Activated naive CD4-positive, alpha-beta T cell treated with Interleukin-2 at 50 U/mL for 16 hours (primary cell): Measurements from ENCODE around the gene GNG12.
"Not testable (repeated sequence)": the region's sequence is repeated elsewhere in the genome, so short reads cannot be mapped to it uniquely, and the experiment has no call there.

Experiments
- DNase-seq: peaks from one replicate; pipeline ENCODE4 v3.0.0-alpha.2; 2020

The GNG12 gene

DNA sequence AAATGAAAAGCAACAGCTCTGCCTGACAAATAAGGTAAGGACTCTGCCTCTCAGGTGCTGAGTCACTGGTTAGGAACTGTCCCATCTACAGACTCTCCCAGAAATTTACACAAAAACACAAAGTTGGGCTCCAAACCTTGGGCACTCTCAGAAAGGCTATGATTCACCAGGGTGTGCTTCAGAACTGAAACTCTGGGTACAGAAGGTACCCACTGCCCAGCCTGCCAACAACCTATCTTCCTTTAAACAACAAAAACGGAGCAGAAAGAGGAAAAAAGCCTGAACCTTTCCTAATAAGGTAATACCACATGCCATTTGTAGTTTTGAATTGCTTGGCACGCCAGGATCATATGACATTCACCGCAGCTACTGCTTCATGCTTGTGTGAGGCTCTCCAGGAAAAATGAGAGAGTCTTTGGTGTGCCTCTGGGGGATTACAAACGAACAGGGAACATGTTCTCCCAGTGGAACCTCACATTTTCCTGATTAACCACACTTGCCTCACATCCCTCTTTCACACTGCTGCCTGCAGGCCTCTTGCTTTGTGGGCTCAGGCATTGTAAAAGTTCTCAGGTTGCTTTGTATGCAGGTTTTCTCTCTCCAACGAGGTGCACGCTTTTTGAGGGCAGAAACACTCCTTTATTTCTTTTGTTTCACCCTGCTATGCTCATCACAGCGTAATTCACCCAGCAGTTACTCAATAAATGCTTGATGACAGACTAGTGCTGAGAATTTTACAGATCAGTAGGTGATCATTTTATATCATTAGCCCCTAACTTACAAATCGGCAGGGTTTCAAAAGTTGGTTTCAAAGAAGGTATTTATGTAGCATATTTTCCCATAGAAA lies 83.2 kb downstream of the GNG12 start:
- no peak for DNase-seq

GRCh38 chr1:67749263-67749843 lies 83.9 kb downstream of the GNG12 start:
- DNase-seq = no peak

DNA sequence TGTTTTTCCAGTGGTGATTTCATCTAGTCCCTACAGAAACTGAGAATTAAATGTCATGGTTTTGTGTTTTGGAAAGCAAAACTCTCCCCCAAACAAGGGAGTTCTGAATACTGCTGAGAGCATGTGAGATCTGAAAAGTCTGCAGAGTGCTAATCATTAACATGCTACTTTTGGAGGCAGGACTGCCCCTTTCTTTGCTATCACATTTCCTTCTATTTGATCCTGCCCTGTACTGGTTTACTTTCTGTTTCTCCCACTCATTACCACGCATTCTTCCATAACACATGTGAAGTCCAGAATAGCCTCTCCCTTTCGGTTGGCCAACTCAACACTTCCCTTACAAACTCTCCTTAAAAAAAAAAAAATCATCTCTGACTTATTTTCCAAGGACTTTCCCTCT lies 84.6 kb downstream of the GNG12 start:
- no peak for DNase-seq

DNA sequence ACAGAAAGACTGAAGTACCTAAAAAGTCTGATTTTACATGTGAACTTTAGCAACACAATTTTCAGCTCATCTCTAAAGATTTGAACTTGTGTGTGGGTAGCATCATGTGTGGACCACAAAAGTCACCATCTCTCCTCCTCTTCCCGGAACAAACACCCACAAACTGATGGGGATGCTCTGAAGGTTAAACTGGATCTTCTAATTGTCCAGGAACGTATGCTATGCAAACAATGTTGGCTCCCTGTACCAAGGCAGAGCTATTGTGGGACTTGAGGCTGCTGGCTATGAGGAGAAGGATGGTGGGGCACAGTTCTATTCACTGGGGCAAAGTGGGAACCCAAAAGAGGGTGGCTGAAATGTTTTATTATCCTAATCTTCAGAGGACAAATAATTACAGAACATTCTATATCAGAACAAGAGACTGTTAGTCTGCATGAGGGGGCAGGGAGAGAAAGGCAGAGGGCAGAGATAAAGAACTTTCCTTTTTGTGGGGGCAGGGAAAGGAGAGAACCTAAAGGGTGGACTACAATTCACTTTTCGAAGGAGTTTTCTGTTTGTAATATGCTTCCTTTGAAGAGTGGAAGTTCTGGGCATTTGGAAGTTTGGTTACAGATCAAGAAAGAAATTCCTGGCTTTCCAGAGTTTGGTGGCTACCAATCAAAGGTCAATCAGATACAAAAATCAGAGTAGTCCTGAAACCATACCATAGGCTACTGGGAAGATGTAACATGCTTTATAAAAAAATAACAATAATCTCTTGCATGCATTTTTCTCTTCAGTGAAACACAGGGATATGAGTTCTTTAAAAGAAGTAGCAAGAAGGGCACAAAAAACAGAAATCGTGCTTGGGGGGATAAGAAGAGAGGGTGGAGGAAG lies 85.4 kb downstream of the GNG12 start:
- no peak for DNase-seq

DNA sequence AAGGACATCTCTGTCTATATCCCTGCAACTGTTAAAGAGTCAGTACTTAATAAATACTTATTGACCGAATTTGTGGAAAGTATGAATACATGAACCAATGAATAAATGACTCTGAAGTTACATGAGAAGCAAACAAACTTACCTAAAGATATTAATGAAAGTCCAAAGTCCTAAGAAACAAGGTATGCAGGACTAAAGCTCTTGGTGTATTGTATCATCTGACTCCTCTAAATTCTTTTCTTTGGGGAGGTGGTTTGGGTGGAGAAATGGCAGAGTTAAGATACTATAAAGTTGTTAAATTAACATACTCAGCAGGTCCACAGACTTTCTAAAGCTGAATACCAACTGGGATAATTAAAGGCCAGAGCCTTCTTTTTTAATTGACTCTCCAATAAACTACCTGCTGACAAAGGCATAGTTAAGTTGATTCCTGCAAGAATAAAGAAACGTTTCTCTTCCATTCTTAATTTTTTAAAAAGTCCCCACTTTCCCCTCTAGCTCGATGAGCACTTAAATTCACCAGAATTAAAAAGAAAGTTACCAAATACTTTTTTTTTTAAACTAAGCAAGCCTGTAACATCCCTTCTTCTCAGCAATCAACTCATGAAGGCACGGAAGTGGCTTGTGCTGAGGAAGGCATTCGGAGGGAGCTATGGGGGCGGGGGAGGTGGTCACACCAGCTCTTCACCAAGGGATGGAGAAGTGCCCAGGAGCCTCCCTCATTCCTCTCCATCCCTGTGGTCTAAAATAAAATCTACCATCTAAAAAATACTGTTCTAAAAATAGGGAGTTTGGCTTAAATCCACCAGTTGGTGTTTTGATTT lies 87.2 kb downstream of the GNG12 start:
- DNase-seq = no peak

DNA sequence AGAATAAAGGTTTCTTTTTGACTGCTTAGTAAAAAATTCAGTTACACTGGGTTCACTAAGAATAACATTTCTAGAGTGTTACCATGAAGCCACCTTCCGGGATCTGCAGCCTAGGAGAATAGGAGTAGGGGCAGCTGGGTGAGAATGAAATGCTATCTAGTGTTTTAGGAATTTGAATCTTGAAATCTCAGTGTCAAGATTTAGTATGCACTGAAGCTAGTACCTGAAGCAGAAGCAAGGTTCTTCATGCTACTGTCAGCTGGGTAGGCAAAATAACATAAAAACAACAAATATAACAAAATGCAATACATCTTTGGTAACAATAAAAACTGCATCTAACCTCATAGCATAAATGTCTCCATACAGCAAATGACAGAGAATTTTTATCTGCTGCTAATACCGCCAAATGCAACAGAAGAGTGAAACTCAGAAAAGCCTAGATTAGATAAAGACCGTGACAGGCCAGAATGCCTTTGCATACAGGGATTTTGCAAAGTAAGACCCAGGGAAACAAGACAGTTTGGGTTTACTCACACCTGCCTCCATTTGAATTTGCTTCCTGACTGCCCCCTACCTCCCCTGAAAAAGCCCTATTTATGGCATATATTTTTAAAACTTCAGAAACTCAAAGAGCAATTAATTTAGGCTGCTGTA lies 90.1 kb downstream of the GNG12 start:
- DNase-seq = no peak

DNA sequence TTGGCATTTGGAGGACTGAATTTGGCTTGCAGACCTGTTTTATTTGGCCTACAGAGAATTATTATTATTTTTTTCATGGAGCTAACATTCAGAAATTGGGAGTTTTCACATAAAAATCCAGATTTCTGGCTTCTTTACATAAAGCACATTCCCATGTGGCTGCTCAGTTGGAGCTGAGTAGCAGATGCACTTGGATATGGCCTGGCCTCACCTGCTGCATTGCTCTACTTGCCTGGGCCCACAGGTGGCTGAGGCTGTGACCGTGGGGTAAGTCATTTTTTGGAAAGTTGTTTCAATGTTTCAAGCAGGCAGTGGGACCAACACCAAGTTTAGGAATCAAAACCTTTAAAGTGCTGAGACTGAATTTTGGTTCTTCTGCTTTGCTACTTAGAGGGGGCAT lies 91.5 kb downstream of the GNG12 start:
- no peak for DNase-seq

DNA sequence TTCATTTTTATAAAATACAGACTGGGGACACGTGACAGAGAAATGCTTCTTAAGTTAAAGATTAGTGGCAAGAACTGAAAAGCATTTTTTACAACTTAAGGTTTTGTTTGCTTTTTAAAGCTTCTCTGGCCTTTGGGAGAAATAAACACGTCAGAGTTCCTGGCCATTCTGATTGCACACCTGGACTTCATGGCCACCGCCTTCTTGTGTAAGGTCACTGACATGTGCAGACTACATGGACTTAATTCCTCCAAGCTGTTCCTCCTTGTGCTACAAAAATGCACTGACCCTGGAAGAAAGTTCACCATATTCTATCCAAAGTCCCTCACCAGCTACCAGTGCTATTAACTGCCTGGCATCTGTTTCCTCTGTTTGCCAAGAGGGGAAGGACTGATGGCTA lies 92.1 kb downstream of the GNG12 start:
- DNase-seq = no peak

DNA sequence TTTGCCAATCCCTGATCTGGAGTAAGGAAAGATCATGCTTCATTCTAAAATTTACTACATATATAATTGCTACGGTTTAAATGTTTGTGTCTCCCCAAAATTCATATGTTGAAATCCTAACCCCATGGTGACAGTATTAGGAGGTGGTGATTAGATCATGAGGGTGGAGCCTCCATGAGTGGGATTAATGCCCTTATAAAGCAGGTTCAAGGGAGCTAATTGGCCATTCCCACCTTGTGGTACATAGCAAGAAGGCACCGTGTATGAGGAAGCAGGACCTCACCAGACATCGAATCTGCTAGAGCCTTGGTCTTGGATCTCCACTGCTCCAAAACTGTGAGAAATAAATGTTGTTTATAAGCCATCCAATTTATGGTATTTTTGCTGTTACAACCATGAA lies 92.7 kb downstream of the GNG12 start:
- DNase-seq = no peak

DNA sequence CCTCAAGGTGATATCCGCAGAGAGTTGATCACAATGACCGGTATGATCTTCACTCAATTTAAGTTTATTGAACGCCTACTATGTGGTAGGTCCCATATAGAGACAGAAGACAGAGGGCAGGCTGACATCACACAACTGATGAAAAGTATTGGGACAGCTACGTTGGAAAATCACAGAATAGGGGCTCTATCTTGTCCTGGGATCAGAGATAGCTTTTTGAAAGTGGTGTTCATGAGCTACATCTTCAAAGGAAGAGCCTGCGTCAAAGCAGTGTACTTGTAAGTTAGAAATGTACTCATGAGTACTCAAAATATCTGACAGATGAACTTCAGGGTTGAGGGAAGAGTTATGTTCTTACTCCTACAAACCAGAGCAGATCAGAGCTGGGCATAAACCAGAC lies 93.9 kb downstream of the GNG12 start:
- no peak for DNase-seq

- no peak for DNase-seq
These were observed 94.9 kb downstream of the GNG12 start for GRCh38 chr1:67738401-67738800.

- DNase-seq = no peak
These were observed 95.4 kb downstream of the GNG12 start for GRCh38 chr1:67737875-67738274.

DNA sequence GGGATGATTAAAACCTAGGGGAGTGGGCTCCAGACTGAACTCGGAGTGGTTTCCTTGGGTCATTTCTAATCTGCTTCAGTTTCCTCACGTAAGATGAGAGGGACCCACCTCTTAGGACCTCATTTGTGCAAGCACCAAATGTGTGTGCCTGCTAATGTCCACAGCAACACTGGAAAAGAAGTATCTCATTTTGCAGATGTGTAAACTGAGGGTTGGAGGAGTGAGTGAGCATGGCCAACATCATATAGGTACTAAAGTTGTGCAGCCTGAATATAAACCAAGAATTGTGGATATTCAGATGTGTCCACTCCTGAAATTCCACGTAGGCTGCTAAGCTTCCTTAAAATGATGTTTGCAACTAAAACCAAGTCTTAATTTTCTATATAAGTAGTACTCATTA lies 96.5 kb downstream of the GNG12 start:
- no peak for DNase-seq

DNA sequence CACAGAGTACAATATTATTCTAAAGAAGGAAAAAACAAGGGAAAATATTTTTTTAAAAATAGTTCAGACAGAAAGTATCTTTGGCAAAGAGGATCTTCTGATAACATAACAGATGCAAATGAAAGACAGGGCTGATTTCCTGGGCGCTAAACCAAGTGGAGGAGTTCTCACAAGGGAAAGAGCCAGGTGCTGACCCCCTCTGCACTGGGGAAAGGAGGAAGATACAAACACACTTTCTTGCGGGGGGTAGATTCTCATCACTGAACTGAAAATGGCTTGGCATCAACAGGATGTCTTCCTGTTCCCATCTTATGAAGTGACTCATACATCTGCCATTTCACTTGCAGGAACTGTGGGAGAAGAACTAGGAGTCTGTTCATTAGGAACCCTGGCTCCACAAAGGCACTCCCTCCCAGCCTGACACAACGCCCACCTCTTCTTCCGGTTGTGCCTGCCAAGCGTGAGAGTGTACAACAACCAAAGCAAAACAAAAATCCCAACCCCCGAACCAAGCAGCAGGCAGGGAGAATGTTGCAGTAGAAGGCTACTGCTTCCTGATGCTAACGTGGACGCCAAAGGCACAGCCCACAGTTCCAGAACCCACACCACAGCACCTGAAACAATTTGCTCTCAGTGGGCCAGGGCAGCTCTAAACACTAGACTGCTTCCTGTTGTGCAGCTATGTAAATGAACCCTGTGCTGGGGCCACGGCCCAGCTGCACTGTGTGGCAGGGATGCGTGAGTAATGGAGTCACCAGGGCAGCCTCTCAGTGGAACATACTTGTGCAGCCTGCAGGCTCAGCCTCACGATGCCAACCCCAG lies 97.2 kb downstream of the GNG12 start:
- peak; percentile 30 for DNase-seq

DNA sequence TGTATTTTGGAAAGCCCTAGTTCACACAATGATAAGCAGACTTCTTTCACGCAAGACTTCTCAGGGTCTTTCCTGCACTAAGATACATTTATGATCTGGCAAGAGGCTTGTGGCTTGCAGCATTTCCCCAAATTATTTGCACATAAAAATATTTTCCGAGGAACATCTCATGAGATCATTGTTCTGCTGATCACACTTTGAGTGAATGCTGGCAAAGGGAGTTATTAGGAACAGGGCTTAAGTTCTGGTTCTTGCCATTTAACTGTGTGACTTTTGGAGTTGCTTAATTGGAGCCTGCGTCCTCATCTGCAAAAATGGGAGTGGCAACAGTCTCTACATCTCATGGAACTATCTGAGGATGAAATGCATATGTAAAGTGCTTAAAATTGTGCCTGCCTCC lies 98.1 kb downstream of the GNG12 start:
- DNase-seq = no peak

DNA sequence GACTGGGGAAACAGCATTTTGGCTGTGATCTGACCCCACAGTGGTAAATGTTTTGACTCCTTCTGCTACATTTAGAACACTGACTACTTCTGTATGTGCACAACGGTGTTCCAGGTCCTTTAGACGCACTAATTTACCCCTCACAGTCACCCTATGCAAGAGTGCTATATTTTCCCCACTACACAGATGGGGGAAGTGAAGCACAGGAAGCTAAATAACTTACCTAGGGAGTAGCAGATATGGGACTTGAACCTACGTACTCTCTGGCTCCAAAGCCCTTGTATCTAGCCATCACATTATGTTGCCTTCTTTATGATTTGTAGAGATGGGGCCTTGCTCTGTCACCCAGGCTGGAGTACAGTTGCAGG lies 99.0 kb downstream of the GNG12 start:
- DNase-seq = no peak

DNA sequence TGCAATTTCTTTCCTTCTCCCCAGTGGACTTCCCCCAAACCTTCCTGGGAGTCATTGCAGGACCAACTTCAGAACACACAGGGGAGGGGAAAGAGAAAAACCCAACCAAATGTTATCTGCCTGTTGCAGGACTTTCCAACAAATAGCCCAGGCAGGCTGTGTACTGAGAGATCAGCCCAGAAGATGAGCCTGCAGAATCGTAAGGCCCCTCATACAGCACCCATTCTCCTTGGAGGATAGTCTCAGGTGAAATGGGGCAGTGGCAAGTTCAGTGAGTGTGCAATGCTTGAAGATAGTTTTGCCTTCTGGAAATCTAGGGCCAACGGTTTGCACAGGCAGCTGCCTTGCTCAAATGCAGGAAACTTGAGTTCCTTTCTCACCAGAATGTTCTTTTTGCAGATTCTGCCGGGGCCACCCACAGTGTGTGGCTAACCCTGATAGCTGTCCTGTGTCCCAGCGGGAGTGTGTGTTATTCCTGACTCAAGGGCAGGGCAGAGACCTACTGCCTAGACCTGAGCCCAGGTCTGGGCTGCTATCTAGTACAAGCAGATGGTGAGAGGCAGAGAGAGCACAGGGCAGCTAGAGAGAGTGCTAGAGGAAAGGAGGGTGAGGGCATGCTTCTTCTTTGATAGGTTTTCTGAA lies 99.5 kb downstream of the GNG12 start:
- no peak for DNase-seq

GRCh38 chr1:67732750-67733151 lies 100.5 kb downstream of the GNG12 start:
- DNase-seq = no peak

DNA sequence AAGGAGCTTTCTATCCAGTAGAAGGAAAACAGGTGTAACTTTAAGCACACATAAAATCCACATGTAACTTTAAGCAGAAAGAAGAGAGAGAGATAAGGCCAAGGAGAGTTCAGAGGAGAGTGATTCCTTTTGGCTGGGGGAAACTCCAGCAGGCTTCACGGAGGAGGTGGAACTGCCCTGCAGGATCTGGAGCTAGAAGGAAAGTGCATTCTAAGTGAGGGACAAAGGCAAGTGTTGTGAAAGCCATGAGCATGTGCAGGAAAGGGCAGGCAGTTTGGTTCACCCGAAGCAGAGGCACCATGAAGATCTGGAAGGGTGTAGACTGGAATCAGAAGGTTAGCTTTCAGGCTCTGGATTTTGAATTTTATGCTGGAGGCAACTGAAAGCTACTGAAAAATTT lies 101.9 kb downstream of the GNG12 start:
- DNase-seq = no peak

DNA sequence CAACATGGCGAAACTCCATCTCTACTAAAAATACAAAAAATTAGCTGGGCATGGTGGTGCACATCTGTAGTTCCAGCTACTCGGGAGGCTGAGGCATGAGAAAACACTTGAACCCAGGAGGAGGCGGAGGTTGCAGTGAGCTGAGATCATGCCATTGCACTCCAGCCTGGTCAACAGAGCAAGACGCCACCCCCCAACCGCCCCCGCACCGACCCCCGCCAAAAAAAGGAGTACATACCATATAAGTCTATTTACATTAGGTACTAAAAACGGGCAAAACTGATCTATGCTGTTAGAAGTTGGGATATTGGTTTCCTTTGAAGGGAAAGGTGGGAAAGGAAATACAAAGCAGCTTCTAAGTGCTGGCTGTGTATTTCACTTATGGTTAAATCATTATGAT lies 103.0 kb downstream of the GNG12 start:
- DNase-seq = not testable (repeated sequence)

DNA sequence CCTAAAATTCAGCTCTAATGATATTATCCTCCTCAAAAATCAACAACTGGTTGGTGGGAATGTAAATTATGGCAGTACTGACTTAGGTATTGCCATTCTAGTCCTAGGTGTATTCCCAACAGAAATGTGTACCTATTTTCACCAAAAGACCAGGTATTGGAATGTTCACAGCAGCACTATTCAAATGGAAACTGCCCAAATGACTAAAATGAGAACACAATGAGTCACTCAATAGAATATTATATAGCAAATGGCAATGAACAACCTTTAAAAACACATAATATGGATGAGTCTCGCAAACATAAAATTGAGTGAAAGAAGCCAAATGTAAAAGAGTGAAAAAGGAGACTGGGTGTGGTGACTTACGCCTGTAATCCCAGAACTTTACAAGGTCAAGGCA lies 103.4 kb downstream of the GNG12 start:
- no peak for DNase-seq
